Lung (tissue), 12 donors: Measurements from ENCODE around the gene SENP6. TPM values are rescaled to one million over a fixed set of nuclear protein-coding genes. Genes with fewer than 3 reads are reported as not detected.
A peak's percentile ranks its signal among the peaks of the same experiment; 100 is the strongest.

Source experiments
- ATAC-seq: fragments of 200-7000 bp; cut with Tn5 transposase; one replicate; pipeline ENCODE4 v1.9.1; 2020; ENCODE audit warnings: moderate number of reproducible peaks; ENCODE audit not compliant: insufficient read depth, low FRiP score
- DNase-seq, 3 donors: peaks; one replicate each; pipeline ENCODE4 v3.0.0-alpha.2; 2013 to 2017
- H3K27ac ChIP-seq, 2 donors: one replicate each; pipeline ENCODE4 v1.5.1; 2013; ENCODE audit warnings: mild to moderate bottlenecking in 2 of 2, moderate library complexity in 2 of 2, control low read depth in 1 of 2, inconsistent platforms in 1 of 2, low read depth in 1 of 2, low read length in 1 of 2
- H3K27me3 ChIP-seq, 3 donors: one replicate each; pipeline ENCODE4 v1.5.1; 2013; ENCODE audit warnings: low read length in 2 of 3; ENCODE audit not compliant: control insufficient read depth in 3 of 3, insufficient read depth in 3 of 3
- H3K36me3 ChIP-seq, 4 donors: one replicate each; pipeline ENCODE4 v1.5.1; 2013; ENCODE audit warnings: low read length in 4 of 4, mild to moderate bottlenecking in 1 of 4, moderate library complexity in 1 of 4; ENCODE audit not compliant: control insufficient read depth in 4 of 4, insufficient read depth in 4 of 4
- H3K4me1 ChIP-seq, 5 donors: one replicate each; pipeline ENCODE4 v1.5.1; 2013; ENCODE audit warnings: low read length in 5 of 5, mild to moderate bottlenecking in 2 of 5, moderate library complexity in 1 of 5; ENCODE audit not compliant: control insufficient read depth in 5 of 5, insufficient read depth in 5 of 5
- H3K4me3 ChIP-seq: one replicate; pipeline ENCODE4 v1.5.1; 2013; ENCODE audit warnings: mild to moderate bottlenecking, control low read depth, moderate library complexity
- H3K9ac ChIP-seq, 2 donors: one replicate each; pipeline ENCODE4 v1.5.1; 2013; ENCODE audit warnings: low read length in 2 of 2, control low read depth in 1 of 2; ENCODE audit not compliant: insufficient read depth in 1 of 2
- H3K9me3 ChIP-seq, 4 donors: one replicate each; pipeline ENCODE4 v1.5.1; 2013; ENCODE audit warnings: low read length in 3 of 4, mild to moderate bottlenecking in 1 of 4, moderate library complexity in 1 of 4; ENCODE audit not compliant: control insufficient read depth in 4 of 4, insufficient read depth in 3 of 4
- WGBS, 2 donors: extraction: QIAGEN DNeasy Blood & Tissue Kit; methylation state at CpG; one replicate each; pipeline ENCODE4 v1.1.7; 2013; 5-methylcytosine and 5-hydroxymethylcytosine counted together
- polyA plus RNA-seq, 2 donors: library from polyadenylated mRNA; stranded (reverse); fragments of 200-250 nt; gene quantifications; one replicate each; pipeline ENCODE4 v1.2.1, GENCODE V29; 2013
- total RNA-seq, 2 donors: library from RNA; depleted of rRNA in 1 of 2; stranded (reverse); fragments of >200 nt in 1 of 2; gene quantifications; one replicate each; pipeline ENCODE4 v1.2.1, GENCODE V29; 2014 to 2021
- TF ChIP-seq, protein P1 (sequence below): IDR thresholded peaks from 2 replicates; pipeline ENCODE4 v1.5.1; 2012; ENCODE audit warnings: mild to moderate bottlenecking; ENCODE audit errors: control extremely low read depth, extremely low read depth
- donor health status: control.
- donor health status: control.
- donor health status: Bipolar disorder and iron deficiency.
- donor health status: healthy.
- donor health status: DM: yes; HTN: yes; CAD: no.

Gene SENP6
- total and polyA plus RNA-seq, 4 donors = 28.0 to 209 (median 62.8) TPM

DNA sequence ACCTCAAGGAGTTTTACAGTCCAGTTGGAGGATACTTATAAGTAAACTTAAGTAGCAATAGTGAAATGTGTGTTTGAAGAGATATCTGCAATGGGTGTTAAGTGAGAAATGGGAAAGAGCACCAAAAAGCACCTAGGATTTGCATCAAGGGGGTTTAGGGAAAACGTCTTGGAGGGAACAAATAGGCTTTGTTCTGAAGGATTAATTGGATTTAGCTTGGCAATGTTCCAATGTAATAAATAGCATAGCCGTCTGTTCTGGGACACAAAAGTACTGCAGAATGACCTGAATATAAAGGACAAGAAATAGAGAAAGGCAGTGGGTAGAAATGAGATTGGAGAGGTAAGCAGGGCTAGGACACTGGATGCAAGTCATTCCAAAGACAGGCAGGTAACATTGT, 144.5 kb downstream of the SENP6 start:
- Histone ChIP-seq H3K36me3 (no peaks in the 10 kb centered on the region), H3K9me3 (no peaks in the 10 kb centered on the region), H3K27me3 (no peaks in the 10 kb centered on the region), H3K27ac (no peak overlapping the region), H3K4me1 (peaks cover 0 to 5% (median 0%) of the 10 kb centered on the region in 5 donors), H3K9ac (no peak overlapping the region), H3K4me3 (no peak overlapping the region)
- TF ChIP-seq, protein P1, sequence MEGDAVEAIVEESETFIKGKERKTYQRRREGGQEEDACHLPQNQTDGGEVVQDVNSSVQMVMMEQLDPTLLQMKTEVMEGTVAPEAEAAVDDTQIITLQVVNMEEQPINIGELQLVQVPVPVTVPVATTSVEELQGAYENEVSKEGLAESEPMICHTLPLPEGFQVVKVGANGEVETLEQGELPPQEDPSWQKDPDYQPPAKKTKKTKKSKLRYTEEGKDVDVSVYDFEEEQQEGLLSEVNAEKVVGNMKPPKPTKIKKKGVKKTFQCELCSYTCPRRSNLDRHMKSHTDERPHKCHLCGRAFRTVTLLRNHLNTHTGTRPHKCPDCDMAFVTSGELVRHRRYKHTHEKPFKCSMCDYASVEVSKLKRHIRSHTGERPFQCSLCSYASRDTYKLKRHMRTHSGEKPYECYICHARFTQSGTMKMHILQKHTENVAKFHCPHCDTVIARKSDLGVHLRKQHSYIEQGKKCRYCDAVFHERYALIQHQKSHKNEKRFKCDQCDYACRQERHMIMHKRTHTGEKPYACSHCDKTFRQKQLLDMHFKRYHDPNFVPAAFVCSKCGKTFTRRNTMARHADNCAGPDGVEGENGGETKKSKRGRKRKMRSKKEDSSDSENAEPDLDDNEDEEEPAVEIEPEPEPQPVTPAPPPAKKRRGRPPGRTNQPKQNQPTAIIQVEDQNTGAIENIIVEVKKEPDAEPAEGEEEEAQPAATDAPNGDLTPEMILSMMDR = no peak
- WGBS, 2 donors = 13 to 33% methylated on average over 2 of the region's 2 CpGs
- no peak for DNase-seq
- ATAC-seq = no peak

DNA sequence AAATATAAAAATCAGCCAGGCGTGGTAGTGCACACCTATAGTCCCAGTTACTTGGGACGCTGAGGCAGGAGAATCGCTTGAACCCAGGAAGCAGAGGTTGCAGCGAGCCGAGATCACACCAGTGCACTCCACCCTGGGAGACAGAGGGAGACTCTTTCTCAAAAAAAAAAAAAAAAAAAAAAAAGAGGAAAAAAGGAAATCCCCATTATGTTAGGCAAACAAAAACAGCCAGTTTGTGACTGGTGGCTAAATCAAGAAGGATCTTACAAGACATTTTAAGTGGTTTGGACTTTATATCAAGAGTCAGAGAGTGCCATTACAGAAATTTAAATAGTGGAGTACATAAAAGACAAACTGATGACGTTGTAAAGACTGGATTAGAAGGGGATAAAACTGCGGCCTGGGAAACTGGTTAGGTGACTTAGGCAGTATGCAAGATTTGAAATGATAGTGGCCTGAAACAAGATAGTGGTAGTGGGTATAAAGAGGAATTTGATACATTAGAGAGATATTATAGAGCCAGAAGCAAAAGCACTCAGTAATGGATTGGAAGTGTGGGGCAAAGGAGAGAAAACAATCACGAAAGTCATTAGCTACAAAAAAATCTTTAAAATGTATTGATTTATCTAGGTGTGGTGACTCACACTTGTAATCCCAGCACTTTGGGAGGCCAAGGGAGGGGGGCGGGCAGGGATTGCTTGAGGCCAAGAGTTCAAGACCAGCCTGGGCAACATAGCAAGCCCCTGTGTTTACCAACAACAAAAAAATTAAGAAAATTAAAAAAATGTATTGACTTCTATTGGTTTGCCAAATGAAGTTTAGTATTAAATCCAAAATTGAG, 145.7 kb downstream of the SENP6 start:
- WGBS, 2 donors = 65 to 81% methylated on average over 9 of the region's 9 CpGs
- Histone ChIP-seq H3K36me3 (no peaks in the 10 kb centered on the region), H3K27ac (no peak overlapping the region), H3K9ac (no peak overlapping the region), H3K27me3 (no peaks in the 10 kb centered on the region), H3K4me1 (peaks cover 0 to 5% (median 0%) of the 10 kb centered on the region in 5 donors), H3K4me3 (no peak overlapping the region), H3K9me3 (no peaks in the 10 kb centered on the region)
- TF ChIP-seq, protein P1 = no peak
- ATAC-seq = no peak
- peak; percentile 34 to 70 (median 47) for DNase-seq

DNA sequence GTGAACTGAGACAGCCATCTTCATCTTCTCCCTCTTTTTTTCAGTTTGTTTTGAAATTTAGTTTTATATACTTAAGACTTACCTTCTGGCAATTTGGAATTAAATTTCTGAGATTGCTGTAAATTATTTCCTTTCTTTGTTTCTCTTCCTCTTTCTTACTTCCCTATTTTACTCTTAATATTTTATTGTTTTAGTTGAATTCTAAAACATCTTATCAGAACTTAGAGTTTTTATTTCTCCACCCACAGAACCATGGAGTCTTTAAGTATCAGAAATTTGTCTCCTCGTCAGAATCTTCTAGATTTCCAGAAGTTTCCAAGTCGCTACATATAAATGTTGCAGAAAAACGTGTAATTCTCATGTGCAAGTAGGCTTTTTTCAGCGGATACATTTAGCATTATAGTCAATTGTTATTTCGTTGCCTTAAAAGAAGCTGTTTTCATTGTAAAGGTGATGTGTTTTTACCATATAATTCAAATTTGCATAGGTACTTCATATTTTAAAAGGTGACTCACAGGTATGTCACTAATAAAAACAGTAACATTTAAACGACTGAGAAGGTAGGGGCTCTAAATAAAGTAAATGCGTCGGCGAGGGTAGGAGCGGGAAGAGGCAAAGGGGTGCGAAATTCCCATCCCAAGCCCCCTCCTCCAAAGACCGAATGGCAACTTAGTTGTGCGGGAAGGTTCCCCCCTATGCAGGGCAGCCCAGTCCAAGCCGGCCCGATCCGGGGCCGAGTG, 146.5 kb downstream of the SENP6 start:
- no peaks in the 10 kb centered on the region for H3K27me3 ChIP-seq
- H3K9me3 ChIP-seq = no peaks in the 10 kb centered on the region
- peak in 1 of 3 donors; percentile 26 for DNase-seq
- ATAC-seq = peak; percentile 8
- H3K9ac ChIP-seq = peak overlapping the region; percentile 85 to 92
- peak overlapping the region; percentile 96 for H3K4me3 ChIP-seq
- H3K27ac ChIP-seq = peak overlapping the region; percentile 75 to 99
- no peaks in the 10 kb centered on the region for H3K36me3 ChIP-seq
- TF ChIP-seq, protein P1 = no peak
- H3K4me1 ChIP-seq = peaks cover 0 to 5% (median 0%) of the 10 kb centered on the region in 5 donors
- 8 to 12% methylated on average over 17 of the region's 17 CpGs for WGBS, 2 donors
